ENCODE measurements around the gene PSTPIP2. TPM values are rescaled to one million over a fixed set of nuclear protein-coding genes. Genes with fewer than 3 reads are reported as not detected.

PSTPIP2 gene
- total and polyA plus RNA-seq, 7 donors: 0.48 to 18.8 (median 7.0) TPM

- no peaks in the 10 kb centered on the region for H3K9me3 ChIP-seq
- peaks cover 13% of the 10 kb centered on the region for H3K4me1 ChIP-seq
- 0 to 1% (median 0%) methylated on average over 54 to 57 of the region's 57 CpGs for WGBS, 3 donors
- H3K27ac ChIP-seq: peak within 1 kb of the TSS; percentile 78
- ATAC-seq: peak; percentile 95 to 99 (median 96)
- H3K4me3 ChIP-seq: peak within 1 kb of the TSS; percentile 88
- DNase-seq: peak; percentile 92 to 94
- intact Hi-C loops (cut with DNase I): no loop called here
- H3K36me3 ChIP-seq (ENCODE audit: insufficient read depth in 1 of 2, low read depth in 1 of 2): peaks cover 0 to 19% of the 10 kb centered on the region in 2 donors
- TF ChIP-seq CTCF (IDR thresholded peaks at IDR 0.05): no peak
- no peaks in the 10 kb centered on the region for H3K27me3 ChIP-seq (ENCODE audit: insufficient read depth in 3 of 3, low read length in 2 of 3)
Observed at GRCh38 chr18:46104128-46104911, 32.3 kb upstream of the PSTPIP2 start, which contains the start of gene HAUS1. HAUS1 (plus strand) TSS chr18:46104385; CDS start chr18:46104412, 27 bp downstream.

GRCh38 chr18:46099463-46099862 lies 27.4 kb upstream of the PSTPIP2 start:
- Histone ChIP-seq H3K27ac (peak overlapping the region; percentile 91), H3K4me1 (peaks cover 24% of the 10 kb centered on the region)
- intact Hi-C loops (cut with DNase I): no loop called here

GRCh38 chr18:46098616-46098933 lies 26.5 kb upstream of the PSTPIP2 start:
- DNase-seq: no peak
- Histone ChIP-seq H3K9me3 (no peaks in the 10 kb centered on the region), H3K4me3 (peak overlapping the region; percentile 90), H3K27ac (peak overlapping the region; percentile 91), H3K27me3 (ENCODE audit: insufficient read depth in 3 of 3, low read length in 2 of 3) (no peaks in the 10 kb centered on the region), H3K4me1 (peaks cover 31% of the 10 kb centered on the region), H3K36me3 (ENCODE audit: insufficient read depth in 1 of 2, low read depth in 1 of 2) (peaks cover 0 to 14% of the 10 kb centered on the region in 2 donors)
- no peak for TF ChIP-seq CTCF (IDR thresholded peaks at IDR 0.05)
- ATAC-seq: no peak
- intact Hi-C loops (cut with DNase I): no loop called here
- 16 to 20% (median 19%) methylated on average over 16 of the region's 16 CpGs for WGBS, 3 donors

More at GRCh38 chr18:46099463-46099862, 27.4 kb upstream of the PSTPIP2 start:
- 96 to 98% (median 98%) methylated on average over 8 of the region's 8 CpGs for WGBS, 3 donors
- H3K9me3 ChIP-seq: no peaks in the 10 kb centered on the region
- no peak overlapping the region for H3K4me3 ChIP-seq
- peaks cover 0 to 5% of the 10 kb centered on the region in 2 donors for H3K36me3 ChIP-seq (ENCODE audit: insufficient read depth in 1 of 2, low read depth in 1 of 2)
- no peak for TF ChIP-seq CTCF (IDR thresholded peaks at IDR 0.05)
- no peak for ATAC-seq
- no peaks in the 10 kb centered on the region for H3K27me3 ChIP-seq (ENCODE audit: insufficient read depth in 3 of 3, low read length in 2 of 3)
- DNase-seq: no peak

- H3K36me3 ChIP-seq (ENCODE audit: insufficient read depth in 1 of 2, low read depth in 1 of 2): peaks cover 0 to 20% of the 10 kb centered on the region in 2 donors
- no peak for TF ChIP-seq CTCF (IDR thresholded peaks at IDR 0.05)
- H3K4me1 ChIP-seq: peaks cover 34% of the 10 kb centered on the region
- 0% methylated on average over 52 to 53 of the region's 53 CpGs for WGBS, 3 donors
- ATAC-seq: peak; percentile 88 to 95 (median 92)
- H3K9me3 ChIP-seq: no peaks in the 10 kb centered on the region
- H3K27me3 ChIP-seq (ENCODE audit: insufficient read depth in 3 of 3, low read length in 2 of 3): no peaks in the 10 kb centered on the region
- H3K27ac ChIP-seq: peak within 1 kb of the TSS; percentile 91
- peak; percentile 84 to 93 for DNase-seq
- H3K4me3 ChIP-seq: peak within 1 kb of the TSS; percentile 90
- intact Hi-C loops (cut with DNase I): no loop called here
Observed at GRCh38 chr18:46097801-46098615, 25.9 kb upstream of the PSTPIP2 start, which contains the start of gene ATP5F1A. ATP5F1A (minus strand) TSS chr18:46098296; CDS start chr18:46098231, 65 bp downstream.

Data from psoas muscle (tissue), 8 donors.